ENCODE measurements around the gene KRT7. TPM values are rescaled to one million over a fixed set of nuclear protein-coding genes. Genes with fewer than 3 reads are reported as not detected.

Gene KRT7
- total RNA-seq, 4 donors from 2014 or later, result 2.4 to 4.0 (median 3.7) TPM

DNA sequence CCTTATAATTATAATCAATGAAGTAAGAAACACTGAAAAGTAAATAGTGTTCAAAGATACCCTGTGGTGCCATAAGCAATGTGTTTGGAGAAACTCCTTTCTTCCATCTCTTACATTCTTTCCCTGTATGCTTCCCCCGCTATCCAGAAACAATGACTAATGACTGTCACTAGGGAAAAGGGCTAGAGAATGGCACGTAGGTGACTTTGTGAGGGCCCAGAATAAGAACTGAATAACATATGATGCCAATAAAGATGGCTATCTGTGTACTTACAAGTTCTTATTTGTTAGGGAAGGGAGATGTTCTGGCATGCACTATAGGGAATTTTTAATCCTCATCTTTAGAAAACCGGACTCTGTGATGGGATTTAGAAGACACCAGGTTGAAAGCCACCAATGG lies 4.7 kb upstream of the KRT7 start:
- TF ChIP-seq, protein P1, sequence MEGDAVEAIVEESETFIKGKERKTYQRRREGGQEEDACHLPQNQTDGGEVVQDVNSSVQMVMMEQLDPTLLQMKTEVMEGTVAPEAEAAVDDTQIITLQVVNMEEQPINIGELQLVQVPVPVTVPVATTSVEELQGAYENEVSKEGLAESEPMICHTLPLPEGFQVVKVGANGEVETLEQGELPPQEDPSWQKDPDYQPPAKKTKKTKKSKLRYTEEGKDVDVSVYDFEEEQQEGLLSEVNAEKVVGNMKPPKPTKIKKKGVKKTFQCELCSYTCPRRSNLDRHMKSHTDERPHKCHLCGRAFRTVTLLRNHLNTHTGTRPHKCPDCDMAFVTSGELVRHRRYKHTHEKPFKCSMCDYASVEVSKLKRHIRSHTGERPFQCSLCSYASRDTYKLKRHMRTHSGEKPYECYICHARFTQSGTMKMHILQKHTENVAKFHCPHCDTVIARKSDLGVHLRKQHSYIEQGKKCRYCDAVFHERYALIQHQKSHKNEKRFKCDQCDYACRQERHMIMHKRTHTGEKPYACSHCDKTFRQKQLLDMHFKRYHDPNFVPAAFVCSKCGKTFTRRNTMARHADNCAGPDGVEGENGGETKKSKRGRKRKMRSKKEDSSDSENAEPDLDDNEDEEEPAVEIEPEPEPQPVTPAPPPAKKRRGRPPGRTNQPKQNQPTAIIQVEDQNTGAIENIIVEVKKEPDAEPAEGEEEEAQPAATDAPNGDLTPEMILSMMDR (IDR thresholded peaks at IDR 0.05; ENCODE audit: low read depth), result no peak

DNA sequence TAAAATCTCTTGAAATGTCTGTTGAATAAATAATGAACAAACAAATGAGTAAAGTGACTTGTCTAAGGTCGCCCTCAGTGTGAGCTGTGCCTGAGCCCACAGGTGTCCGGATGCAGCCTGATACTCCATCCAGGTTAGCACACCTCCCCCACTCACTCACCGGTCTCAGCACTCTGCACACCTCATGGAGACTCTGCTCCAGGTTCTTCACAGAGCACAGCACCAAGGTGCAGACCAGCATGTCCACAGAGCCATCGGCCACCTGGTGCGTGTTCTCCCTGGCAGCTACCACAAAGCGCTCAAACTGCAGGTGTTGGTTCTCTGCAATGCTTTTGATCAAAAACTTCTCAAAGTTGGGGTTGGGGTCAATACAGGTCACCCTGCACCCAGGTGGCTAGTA lies 4.1 kb upstream of the KRT7 start:
- TF ChIP-seq, protein P1 (IDR thresholded peaks at IDR 0.05; ENCODE audit: low read depth), result no peak

DNA sequence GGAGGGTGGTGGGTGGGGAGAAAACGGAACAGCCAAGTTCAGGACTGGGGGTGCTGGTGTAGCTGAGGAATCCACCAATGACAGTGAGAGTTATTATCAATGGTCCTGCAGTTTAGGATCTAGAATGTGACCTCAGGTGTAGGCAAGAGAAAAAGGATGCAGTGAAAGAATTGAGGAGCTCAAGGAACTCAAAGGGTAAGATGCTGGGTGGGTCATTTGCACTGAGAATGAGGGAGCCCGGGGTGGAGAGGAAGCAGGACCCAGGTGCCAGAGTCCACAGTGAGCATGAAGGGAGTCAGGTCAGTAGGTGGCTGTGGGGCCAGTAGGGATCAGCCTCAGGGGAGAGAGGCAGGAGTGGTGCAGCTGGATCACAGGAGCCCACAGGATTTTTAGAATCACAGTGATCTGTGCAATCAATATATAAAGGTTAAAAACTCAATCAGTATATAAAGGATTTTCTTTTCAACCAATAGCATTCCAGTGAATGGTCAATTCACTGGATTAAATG lies 3.2 kb upstream of the KRT7 start:
- TF ChIP-seq, protein P1 (IDR thresholded peaks at IDR 0.05; ENCODE audit: low read depth), result no peak

DNA sequence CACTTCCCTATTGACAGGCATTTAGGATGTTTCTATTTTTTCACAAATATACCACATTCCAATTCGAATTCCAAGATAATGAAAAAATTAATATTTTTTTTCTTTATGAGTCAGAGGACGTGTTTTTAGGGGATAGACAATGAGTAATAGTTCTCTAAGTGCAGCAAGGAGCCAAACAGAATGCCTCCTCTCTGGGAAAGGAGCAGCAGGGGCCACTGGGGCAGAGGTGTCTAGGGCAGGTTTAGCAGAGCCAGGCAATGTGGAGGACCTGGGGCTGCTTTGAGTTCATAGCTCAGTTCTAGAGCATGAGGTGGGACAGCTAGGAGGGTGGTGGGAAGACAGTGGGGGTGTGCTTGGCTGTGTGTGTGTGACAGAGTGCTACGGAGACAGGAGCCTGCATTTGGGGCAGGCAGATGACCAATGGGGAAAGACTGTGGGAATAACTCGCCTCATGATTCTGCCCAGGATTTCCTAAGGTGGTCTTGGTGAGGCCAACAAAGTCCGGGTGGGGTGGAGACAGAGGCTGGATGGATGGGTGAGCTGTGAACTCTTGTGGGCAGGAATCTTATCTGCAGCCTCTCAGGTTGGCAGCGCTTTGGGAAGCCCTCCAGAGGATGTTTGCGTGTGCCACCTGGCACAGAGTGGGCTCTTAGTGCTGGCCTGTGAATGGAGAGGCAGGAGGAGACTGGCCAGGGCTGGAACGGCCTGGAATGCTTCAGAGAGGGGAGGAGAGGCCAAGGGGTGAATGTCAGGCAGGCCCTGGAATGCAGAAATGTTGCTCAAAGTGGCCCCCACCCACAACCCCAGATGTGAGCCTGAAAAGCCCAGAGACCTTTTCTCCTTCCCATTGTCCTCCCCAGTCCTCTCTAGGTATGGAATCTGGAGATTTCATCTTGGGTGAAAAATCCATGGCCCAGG lies 2.4 kb upstream of the KRT7 start:
- TF ChIP-seq, protein P1 (IDR thresholded peaks at IDR 0.05; ENCODE audit: low read depth), result no peak

DNA sequence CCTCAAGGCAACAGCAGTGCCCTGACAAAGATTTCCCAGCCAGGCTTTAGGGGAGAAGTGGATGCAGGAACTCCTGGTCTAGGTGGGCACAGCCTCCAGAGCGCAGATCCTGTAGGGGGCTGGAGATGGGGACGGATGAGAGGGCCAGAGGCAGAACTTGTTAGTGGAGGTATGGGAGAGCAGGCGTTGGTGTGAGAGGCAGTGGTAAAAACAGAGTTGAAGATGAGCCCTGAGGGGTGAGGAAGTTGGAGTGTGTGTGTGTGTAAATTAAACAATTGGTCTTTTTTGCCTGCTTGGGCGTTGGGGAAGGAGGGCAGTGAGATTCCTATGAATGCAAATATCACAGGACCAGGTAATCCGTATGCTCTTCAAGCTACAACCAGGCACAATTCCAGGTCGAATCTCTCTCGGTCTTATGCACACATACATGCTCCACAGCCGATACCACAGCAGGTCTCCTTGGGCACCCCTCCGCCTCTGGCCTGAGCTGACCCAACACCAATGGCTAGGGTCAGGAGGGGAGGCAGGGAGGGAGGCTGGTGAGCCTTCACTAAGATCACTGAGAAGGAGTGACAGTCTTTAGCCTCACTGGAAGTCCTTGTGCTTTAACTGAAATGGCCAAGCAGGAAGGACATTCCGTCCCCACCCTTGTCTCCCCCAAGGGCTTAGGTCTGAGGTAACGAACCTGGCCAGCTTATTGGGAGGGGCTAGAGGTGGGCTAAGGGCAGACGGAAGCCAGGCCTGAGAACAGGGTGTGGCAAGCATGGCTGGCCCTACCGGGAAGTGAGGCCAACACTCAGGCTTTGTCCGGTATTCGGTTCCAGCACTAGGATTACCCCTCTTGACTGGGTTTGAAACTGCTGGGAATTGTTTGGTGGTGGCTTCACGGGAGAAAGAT lies 1.5 kb upstream of the KRT7 start:
- TF ChIP-seq, protein P1 (IDR thresholded peaks at IDR 0.05; ENCODE audit: low read depth), result no peak

DNA sequence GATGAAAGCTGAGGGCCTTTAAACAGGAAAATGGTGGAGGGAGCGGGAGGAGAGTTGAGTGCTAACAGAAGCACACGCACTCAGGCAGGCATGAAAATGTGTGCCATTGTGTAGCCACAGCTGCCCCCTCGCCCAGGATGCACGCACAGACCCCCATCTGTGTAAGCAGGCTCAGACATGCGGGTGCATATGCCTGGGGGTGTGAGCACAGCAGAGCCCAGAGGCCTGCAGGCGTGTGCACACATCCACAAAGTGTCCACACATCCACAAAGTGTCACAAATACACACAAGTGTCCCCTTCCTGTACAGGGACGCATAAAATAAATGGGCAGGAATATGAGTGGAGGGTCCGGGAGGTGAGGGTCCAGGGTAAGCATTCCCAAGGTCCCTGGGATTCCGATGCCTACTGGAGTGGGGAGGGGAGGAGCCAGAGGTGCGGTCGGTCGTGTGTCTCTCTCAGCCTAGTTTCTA lies 805 bp upstream of the KRT7 start:
- TF ChIP-seq, protein P1 (IDR thresholded peaks at IDR 0.05; ENCODE audit: low read depth), result no peak

Measured in subcutaneous adipose tissue (tissue), 4 donors.